HEK293 (cell line): ENCODE data around the gene OLIG2.
A peak's percentile ranks its signal among the peaks of the same experiment; 100 is the strongest.

Experiments
- CTCF ChIA-PET: fragments of 350-600 bp; formaldehyde crosslinking; extraction: SDS; loops from one replicate; lab custom pipeline; 2021; ENCODE audit warnings: antibody characterized with exemption; lab: Yijun Ruan, JAX
- POLR2A ChIA-PET: fragments of 300-600 bp; formaldehyde crosslinking; extraction: SDS; loops from one replicate; lab custom pipeline; 2020; ENCODE audit warnings: antibody characterized with exemption, inconsistent platforms; lab: Yijun Ruan, JAX
- H3K27ac ChIP-seq: fragments of 200-500 bp; sonication (Bioruptor generic); 2 replicates; pipeline ENCODE4 v1.5.1; 2014; ENCODE audit warnings: low read depth, low read length, control low read depth, inconsistent platforms; ENCODE audit errors: extremely low read depth
- H3K36me3 ChIP-seq, 2 experiments: fragments of 200-500 bp in 1 of 2; sonication (Bioruptor generic) in 1 of 2; 1 replicate in 1 of 2; 2 replicates in 1 of 2; pipeline ENCODE4 v1.5.1; 2014 to 2017; ENCODE audit warnings: inconsistent platforms in 2 of 2, low read length in 2 of 2; ENCODE audit not compliant: control insufficient read depth in 2 of 2, insufficient read depth in 1 of 2
- H3K4me1 ChIP-seq: fragments of 200-500 bp; sonication (Bioruptor generic); 2 replicates; pipeline ENCODE4 v1.5.1; 2014; ENCODE audit warnings: mild to moderate bottlenecking, low read length, inconsistent platforms; ENCODE audit not compliant: control insufficient read depth, insufficient read depth
- H3K4me3 ChIP-seq: 2 replicates; pipeline ENCODE4 v1.5.1; 2011; ENCODE audit warnings: low read depth, mild to moderate bottlenecking, control low read depth, low read length, moderate library complexity
- H3K9me3 ChIP-seq: fragments of 200-500 bp; sonication (Bioruptor generic); 2 replicates; pipeline ENCODE4 v1.5.1; 2014; ENCODE audit warnings: low read depth, low read length, inconsistent platforms; ENCODE audit not compliant: control insufficient read depth, insufficient read depth
- MZF1 ChIP-seq: fragments of 450-650 bp; formaldehyde crosslinking; IDR thresholded peaks from 2 replicates; pipeline ENCODE4 v1.5.1; 2017; ENCODE audit warnings: missing biosample characterization, missing genetic modification characterization, borderline replicate concordance
- OSR2 ChIP-seq: fragments of 450-650 bp; formaldehyde crosslinking; IDR thresholded peaks from 2 replicates; pipeline ENCODE4 v1.5.1; 2016; ENCODE audit warnings: missing biosample characterization, missing genetic modification characterization
- SCRT2 ChIP-seq: fragments of 450-650 bp; formaldehyde crosslinking; IDR thresholded peaks from 2 replicates; pipeline ENCODE4 v1.5.1; 2016; ENCODE audit warnings: missing biosample characterization, missing genetic modification characterization
- ZFHX2 ChIP-seq: fragments of 450-650 bp; formaldehyde crosslinking; conservative IDR thresholded peaks from 2 replicates; pipeline ENCODE4 v1.5.1; 2016; ENCODE audit warnings: missing biosample characterization, missing genetic modification characterization
- ZIC2 ChIP-seq: fragments of 450-650 bp; formaldehyde crosslinking; IDR thresholded peaks from 2 replicates; pipeline ENCODE4 v1.5.1; 2016; ENCODE audit warnings: missing biosample characterization, missing genetic modification characterization
- ZNF10 ChIP-seq: fragments of 450-650 bp; formaldehyde crosslinking; IDR thresholded peaks from 2 replicates; pipeline ENCODE4 v1.5.1; 2017; ENCODE audit warnings: missing biosample characterization, missing genetic modification characterization
- ZNF184 ChIP-seq: fragments of 450-650 bp; IDR thresholded peaks from 2 replicates; pipeline ENCODE4 v1.5.1; 2018; ENCODE audit warnings: missing biosample characterization, mild to moderate bottlenecking, missing genetic modification characterization
- ZNF2 ChIP-seq: fragments of 450-650 bp; formaldehyde crosslinking; IDR thresholded peaks from 2 replicates; pipeline ENCODE4 v1.5.1; 2016; ENCODE audit warnings: missing biosample characterization, missing genetic modification characterization
- ZNF366 ChIP-seq: fragments of 450-650 bp; formaldehyde crosslinking; conservative IDR thresholded peaks from 2 replicates; pipeline ENCODE4 v1.5.1; 2016; ENCODE audit warnings: missing biosample characterization, missing genetic modification characterization
- ZNF391 ChIP-seq: fragments of 450-650 bp; formaldehyde crosslinking; IDR thresholded peaks from 2 replicates; pipeline ENCODE4 v1.5.1; 2016; ENCODE audit warnings: low read depth, missing biosample characterization, missing genetic modification characterization, borderline replicate concordance
- ZNF394 ChIP-seq: fragments of 450-650 bp; formaldehyde crosslinking; IDR thresholded peaks from 2 replicates; pipeline ENCODE4 v1.5.1; 2016; ENCODE audit warnings: missing biosample characterization, missing genetic modification characterization, mild to moderate bottlenecking, moderate library complexity, borderline replicate concordance
- ZNF48 ChIP-seq: fragments of 450-650 bp; formaldehyde crosslinking; IDR thresholded peaks from 2 replicates; pipeline ENCODE4 v1.5.1; 2016; ENCODE audit warnings: missing biosample characterization, missing genetic modification characterization
- ZNF561 ChIP-seq: fragments of 450-650 bp; IDR thresholded peaks from 2 replicates; pipeline ENCODE4 v1.5.1; 2018; ENCODE audit warnings: missing biosample characterization, missing genetic modification characterization, borderline replicate concordance
- ZNF596 ChIP-seq: fragments of 450-650 bp; IDR thresholded peaks from 2 replicates; pipeline ENCODE4 v1.5.0; 2018; ENCODE audit warnings: missing biosample characterization, mild to moderate bottlenecking, missing genetic modification characterization, moderate library complexity
- ZNF624 ChIP-seq: fragments of 450-650 bp; formaldehyde crosslinking; IDR thresholded peaks from 2 replicates; pipeline ENCODE4 v1.5.1; 2017; ENCODE audit warnings: missing biosample characterization, missing genetic modification characterization
- ZNF654 ChIP-seq: fragments of 450-650 bp; formaldehyde crosslinking; IDR thresholded peaks from 2 replicates; pipeline ENCODE4 v1.5.1; 2016; ENCODE audit warnings: low read depth, missing biosample characterization, missing genetic modification characterization
- ZNF777 ChIP-seq: fragments of 450-650 bp; formaldehyde crosslinking; IDR thresholded peaks from 2 replicates; pipeline ENCODE4 v1.5.1; 2017; ENCODE audit warnings: missing biosample characterization, missing genetic modification characterization, borderline replicate concordance
- ZNF830 ChIP-seq: fragments of 450-650 bp; IDR thresholded peaks from 2 replicates; pipeline ENCODE4 v1.5.0; 2018; ENCODE audit warnings: missing biosample characterization, missing genetic modification characterization, low read depth, mild to moderate bottlenecking, moderate library complexity
- ZSCAN23 ChIP-seq: fragments of 450-650 bp; formaldehyde crosslinking; IDR thresholded peaks from 2 replicates; pipeline ENCODE4 v1.5.1; 2016; ENCODE audit warnings: missing biosample characterization, missing genetic modification characterization
- ZSCAN30 ChIP-seq: fragments of 450-650 bp; IDR thresholded peaks from 2 replicates; pipeline ENCODE4 v1.5.1; 2018; ENCODE audit warnings: missing biosample characterization, mild to moderate bottlenecking, missing genetic modification characterization, moderate library complexity
- TF ChIP-seq, protein P1 (sequence below): fragments of 450-650 bp; formaldehyde crosslinking; IDR thresholded peaks from 2 replicates; pipeline ENCODE4 v1.5.1; 2016; ENCODE audit warnings: missing biosample characterization, missing genetic modification characterization
- TF ChIP-seq, protein P2 (sequence below): fragments of 450-650 bp; formaldehyde crosslinking; IDR thresholded peaks from 2 replicates; pipeline ENCODE4 v1.5.1; 2016; ENCODE audit warnings: missing biosample characterization, missing genetic modification characterization
- TF ChIP-seq, protein P3 (sequence below): fragments of 450-650 bp; formaldehyde crosslinking; IDR thresholded peaks from 2 replicates; pipeline ENCODE4 v1.5.1; 2016; ENCODE audit warnings: missing biosample characterization, missing genetic modification characterization
- TF ChIP-seq, protein P4 (sequence below): fragments of 450-650 bp; formaldehyde crosslinking; IDR thresholded peaks from 2 replicates; pipeline ENCODE4 v1.5.1; 2017; ENCODE audit warnings: missing biosample characterization, missing genetic modification characterization
- TF ChIP-seq, protein P5 (sequence below): fragments of 450-650 bp; formaldehyde crosslinking; IDR thresholded peaks from 2 replicates; pipeline ENCODE4 v1.5.1; 2016; ENCODE audit warnings: missing biosample characterization, missing genetic modification characterization

OLIG2 gene

DNA sequence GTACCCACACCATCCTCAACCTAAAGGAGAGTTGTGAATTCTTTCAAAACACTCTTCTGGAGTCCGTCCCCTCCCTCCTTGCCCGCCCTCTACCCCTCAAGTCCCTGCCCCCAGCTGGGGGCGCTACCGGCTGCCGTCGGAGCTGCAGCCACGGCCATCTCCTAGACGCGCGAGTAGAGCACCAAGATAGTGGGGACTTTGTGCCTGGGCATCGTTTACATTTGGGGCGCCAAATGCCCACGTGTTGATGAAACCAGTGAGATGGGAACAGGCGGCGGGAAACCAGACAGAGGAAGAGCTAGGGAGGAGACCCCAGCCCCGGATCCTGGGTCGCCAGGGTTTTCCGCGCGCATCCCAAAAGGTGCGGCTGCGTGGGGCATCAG, 638 bp upstream of the OLIG2 start:
- Histone ChIP-seq H3K9me3 (no peaks in the 10 kb centered on the region), H3K27ac (no peak overlapping the region; the same call in 1 of the 2 replicates), H3K4me1 (no peaks in the 10 kb centered on the region), H3K36me3 (no peaks in the 10 kb centered on the region), H3K4me3 (peak overlapping the region; percentile 48)
- POLR2A ChIA-PET: interaction anchor here (0.6 to 2.1 kb wide), 11 partner anchors 8 to 948 kb away, joined by 3 to 11 read pairs (median 4); partner anchors contain the start of gene TMEM50B
- CTCF ChIA-PET: interaction anchor here (0.8 to 2.8 kb wide), 16 partner anchors 8 to 172 kb away, joined by 3 to 15 read pairs (median 5); no protein-coding TSS in a partner anchor
- TF ChIP-seq, protein P1, sequence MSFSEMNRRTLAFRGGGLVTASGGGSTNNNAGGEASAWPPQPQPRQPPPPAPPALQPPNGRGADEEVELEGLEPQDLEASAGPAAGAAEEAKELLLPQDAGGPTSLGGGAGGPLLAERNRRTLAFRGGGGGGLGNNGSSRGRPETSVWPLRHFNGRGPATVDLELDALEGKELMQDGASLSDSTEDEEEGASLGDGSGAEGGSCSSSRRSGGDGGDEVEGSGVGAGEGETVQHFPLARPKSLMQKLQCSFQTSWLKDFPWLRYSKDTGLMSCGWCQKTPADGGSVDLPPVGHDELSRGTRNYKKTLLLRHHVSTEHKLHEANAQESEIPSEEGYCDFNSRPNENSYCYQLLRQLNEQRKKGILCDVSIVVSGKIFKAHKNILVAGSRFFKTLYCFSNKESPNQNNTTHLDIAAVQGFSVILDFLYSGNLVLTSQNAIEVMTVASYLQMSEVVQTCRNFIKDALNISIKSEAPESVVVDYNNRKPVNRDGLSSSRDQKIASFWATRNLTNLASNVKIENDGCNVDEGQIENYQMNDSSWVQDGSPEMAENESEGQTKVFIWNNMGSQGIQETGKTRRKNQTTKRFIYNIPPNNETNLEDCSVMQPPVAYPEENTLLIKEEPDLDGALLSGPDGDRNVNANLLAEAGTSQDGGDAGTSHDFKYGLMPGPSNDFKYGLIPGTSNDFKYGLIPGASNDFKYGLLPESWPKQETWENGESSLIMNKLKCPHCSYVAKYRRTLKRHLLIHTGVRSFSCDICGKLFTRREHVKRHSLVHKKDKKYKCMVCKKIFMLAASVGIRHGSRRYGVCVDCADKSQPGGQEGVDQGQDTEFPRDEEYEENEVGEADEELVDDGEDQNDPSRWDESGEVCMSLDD (tag by site-specific recombination): 0 out of 2 replicates have a peak, but pooled peaks have one; percentile 15
- 0 out of 2 replicates have a peak, but pooled peaks have one; percentile 70 for TF ChIP-seq MZF1 (tag by site-specific recombination)
- TF ChIP-seq ZNF184 (tag by site-specific recombination): 0 out of 2 replicates have a peak, but pooled peaks have one; percentile 1
- TF ChIP-seq ZFHX2 (tag by site-specific recombination): no peak
- no peak for TF ChIP-seq ZNF830 (tag by site-specific recombination)
- TF ChIP-seq SCRT2 (tag by site-specific recombination): peak; percentile 60
- peak; percentile 75; the same call in 1 of the 2 replicates for TF ChIP-seq ZSCAN30 (tag by site-specific recombination)
- peak; percentile 54 for TF ChIP-seq ZNF654
- TF ChIP-seq, protein P2, sequence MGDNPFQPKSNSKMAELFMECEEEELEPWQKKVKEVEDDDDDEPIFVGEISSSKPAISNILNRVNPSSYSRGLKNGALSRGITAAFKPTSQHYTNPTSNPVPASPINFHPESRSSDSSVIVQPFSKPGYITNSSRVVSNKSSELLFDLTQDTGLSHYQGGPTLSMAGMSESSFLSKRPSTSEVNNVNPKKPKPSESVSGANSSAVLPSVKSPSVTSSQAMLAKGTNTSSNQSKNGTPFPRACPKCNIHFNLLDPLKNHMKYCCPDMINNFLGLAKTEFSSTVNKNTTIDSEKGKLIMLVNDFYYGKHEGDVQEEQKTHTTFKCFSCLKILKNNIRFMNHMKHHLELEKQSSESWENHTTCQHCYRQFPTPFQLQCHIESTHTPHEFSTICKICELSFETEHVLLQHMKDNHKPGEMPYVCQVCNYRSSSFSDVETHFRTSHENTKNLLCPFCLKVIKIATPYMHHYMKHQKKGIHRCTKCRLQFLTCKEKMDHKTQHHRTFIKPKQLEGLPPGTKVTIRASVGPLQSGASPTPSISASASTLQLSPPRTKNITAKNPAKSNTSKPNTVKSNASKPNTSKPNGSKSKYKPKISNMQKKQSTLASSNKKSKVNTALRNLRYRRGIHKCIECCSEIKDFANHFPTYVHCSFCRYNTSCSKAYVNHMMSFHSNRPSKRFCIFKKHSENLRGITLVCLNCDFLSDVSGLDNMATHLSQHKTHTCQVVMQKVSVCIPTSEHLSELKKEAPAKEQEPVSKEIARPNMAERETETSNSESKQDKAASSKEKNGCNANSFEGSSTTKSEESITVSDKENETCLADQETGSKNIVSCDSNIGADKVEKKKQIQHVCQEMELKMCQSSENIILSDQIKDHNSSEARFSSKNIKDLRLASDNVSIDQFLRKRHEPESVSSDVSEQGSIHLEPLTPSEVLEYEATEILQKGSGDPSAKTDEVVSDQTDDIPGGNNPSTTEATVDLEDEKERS (tag by site-specific recombination): no peak
- no peak for TF ChIP-seq ZNF366
- peak; percentile 98 for TF ChIP-seq ZNF777 (tag by site-specific recombination)
- no peak for TF ChIP-seq ZNF48 (tag by site-specific recombination)
- no peak for TF ChIP-seq ZIC2
- TF ChIP-seq, protein P3, sequence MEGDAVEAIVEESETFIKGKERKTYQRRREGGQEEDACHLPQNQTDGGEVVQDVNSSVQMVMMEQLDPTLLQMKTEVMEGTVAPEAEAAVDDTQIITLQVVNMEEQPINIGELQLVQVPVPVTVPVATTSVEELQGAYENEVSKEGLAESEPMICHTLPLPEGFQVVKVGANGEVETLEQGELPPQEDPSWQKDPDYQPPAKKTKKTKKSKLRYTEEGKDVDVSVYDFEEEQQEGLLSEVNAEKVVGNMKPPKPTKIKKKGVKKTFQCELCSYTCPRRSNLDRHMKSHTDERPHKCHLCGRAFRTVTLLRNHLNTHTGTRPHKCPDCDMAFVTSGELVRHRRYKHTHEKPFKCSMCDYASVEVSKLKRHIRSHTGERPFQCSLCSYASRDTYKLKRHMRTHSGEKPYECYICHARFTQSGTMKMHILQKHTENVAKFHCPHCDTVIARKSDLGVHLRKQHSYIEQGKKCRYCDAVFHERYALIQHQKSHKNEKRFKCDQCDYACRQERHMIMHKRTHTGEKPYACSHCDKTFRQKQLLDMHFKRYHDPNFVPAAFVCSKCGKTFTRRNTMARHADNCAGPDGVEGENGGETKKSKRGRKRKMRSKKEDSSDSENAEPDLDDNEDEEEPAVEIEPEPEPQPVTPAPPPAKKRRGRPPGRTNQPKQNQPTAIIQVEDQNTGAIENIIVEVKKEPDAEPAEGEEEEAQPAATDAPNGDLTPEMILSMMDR: peak; percentile 67
- TF ChIP-seq ZNF391 (tag by site-specific recombination): 0 out of 2 replicates have a peak, but pooled peaks have one; percentile 24
- TF ChIP-seq, protein P4, sequence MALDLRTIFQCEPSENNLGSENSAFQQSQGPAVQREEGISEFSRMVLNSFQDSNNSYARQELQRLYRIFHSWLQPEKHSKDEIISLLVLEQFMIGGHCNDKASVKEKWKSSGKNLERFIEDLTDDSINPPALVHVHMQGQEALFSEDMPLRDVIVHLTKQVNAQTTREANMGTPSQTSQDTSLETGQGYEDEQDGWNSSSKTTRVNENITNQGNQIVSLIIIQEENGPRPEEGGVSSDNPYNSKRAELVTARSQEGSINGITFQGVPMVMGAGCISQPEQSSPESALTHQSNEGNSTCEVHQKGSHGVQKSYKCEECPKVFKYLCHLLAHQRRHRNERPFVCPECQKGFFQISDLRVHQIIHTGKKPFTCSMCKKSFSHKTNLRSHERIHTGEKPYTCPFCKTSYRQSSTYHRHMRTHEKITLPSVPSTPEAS (tag by site-specific recombination): 0 out of 2 replicates have a peak, but pooled peaks have one; percentile 7
- TF ChIP-seq ZNF10: peak; percentile 34; the same call in 1 of the 2 replicates
- no peak for TF ChIP-seq ZNF624 (tag by site-specific recombination)
- peak; percentile 73 for TF ChIP-seq ZNF2 (tag by site-specific recombination)
- peak; percentile 37; the same call in 1 of the 2 replicates for TF ChIP-seq ZNF561 (tag by site-specific recombination)
- TF ChIP-seq ZSCAN23 (tag by site-specific recombination): peak; percentile 63
- TF ChIP-seq ZNF394 (tag by site-specific recombination): peak; percentile 11; the same call in 1 of the 2 replicates
- TF ChIP-seq ZNF596: 0 out of 2 replicates have a peak, but pooled peaks have one; percentile 21
- TF ChIP-seq OSR2: peak; percentile 62
- TF ChIP-seq, protein P5, sequence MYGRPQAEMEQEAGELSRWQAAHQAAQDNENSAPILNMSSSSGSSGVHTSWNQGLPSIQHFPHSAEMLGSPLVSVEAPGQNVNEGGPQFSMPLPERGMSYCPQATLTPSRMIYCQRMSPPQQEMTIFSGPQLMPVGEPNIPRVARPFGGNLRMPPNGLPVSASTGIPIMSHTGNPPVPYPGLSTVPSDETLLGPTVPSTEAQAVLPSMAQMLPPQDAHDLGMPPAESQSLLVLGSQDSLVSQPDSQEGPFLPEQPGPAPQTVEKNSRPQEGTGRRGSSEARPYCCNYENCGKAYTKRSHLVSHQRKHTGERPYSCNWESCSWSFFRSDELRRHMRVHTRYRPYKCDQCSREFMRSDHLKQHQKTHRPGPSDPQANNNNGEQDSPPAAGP: peak; percentile 40; the same call in 1 of the 2 replicates
